Measurements from ENCODE around the gene CAGE1.
A peak's percentile ranks its signal among the peaks of the same experiment; 100 is the strongest.
"Not testable (repeated sequence)": the region's sequence is repeated elsewhere in the genome, so short reads cannot be mapped to it uniquely, and the experiment has no call there.

CAGE1 gene

GRCh38 chr6:7334685-7335084, 54.9 kb downstream of the CAGE1 start:
- DNase-seq = no peak

DNA sequence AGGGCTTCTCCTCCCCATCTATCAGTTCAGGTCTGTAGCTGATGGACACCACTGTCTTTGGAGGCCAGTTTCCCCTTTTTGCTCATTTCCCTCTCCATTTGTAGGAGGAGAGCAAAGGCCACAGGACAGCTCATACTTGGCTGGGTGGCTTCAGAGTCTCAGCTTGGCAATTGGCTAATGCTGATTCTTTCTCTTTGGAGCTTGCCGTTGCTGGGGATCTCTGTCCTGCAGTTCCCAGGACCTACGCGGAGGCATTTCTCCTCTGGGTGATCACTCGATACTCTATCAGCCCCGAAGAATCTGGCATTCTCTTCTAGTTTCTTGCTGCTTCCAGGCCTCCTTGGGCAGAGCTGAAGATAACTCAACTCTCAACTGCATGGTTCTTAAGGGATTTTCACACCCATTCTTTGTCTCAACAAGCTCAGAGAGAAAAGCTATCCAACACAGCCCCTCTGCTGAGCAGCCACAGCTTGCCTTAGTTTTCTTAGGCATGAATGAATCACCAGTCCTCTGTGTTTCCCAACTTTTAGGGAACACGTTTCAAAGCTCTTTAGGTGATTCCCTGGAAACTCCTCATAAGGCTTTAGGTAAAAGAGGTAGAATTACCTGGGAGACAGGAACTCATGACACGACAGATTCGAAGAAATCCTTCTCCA, 57.3 kb downstream of the CAGE1 start:
- no peak for DNase-seq

GRCh38 chr6:7331452-7331851, 58.1 kb downstream of the CAGE1 start:
- DNase-seq = no peak

DNA sequence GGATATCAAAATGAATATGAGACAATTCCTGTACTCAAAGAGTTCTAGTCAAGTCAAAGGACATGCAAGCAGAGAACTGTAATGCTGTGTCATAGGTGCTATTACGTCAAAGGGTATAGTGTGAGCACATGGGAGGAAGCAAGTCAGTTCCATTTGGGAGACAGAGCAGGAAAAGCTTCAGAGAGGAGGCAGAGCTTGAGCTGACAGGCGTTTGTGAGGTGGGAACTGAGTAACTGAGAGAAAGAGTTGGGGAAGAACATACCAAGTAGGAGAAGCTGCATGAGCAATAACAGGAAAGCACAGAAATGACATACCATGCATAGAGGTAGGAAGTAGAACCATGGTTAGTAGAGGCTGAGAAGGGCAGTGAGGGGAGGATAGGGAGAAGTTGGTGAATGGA, 61.3 kb downstream of the CAGE1 start:
- DNase-seq = no peak

- DNase-seq = no peak
These were observed 63.8 kb downstream of the CAGE1 start for GRCh38 chr6:7325750-7326149.

DNA sequence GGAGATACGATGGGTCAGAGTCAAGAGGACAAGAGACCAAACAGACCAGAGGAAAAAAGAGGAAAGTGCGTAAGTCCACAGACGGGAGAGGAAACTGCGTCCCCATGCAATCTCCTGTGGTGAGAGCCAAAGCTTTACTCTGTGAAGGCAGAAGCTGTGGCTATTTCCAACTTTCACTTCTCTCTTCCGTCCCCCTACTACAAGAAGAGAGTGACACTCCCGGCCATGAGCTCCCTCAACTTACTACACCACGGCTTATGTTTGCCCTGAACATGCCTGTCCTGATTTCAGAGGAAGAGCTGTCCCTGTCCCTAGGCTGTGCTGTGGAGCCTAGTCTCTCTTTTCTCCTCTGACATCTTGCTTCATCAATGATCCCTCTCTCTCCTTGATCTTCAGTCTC, 65.0 kb downstream of the CAGE1 start:
- DNase-seq = no peak

DNA sequence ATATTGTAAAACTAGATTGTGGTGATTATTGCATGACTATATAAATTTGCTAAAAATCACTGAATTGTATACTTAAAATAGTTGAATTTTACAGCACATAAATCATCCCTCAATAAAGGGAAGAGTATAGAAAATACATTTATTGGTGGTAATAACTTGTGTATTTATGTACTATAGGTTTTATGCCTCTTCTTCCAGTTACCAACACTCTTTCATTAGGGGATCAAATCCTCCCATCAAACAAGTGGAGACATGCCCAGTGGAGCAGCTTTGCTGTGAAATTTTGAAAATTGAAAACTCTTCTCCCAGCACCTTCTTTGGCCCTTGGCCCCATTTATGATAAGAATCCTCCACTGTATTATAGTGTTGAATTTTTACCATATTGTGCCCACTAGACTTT, 66.5 kb downstream of the CAGE1 start:
- DNase-seq = no peak

DNA sequence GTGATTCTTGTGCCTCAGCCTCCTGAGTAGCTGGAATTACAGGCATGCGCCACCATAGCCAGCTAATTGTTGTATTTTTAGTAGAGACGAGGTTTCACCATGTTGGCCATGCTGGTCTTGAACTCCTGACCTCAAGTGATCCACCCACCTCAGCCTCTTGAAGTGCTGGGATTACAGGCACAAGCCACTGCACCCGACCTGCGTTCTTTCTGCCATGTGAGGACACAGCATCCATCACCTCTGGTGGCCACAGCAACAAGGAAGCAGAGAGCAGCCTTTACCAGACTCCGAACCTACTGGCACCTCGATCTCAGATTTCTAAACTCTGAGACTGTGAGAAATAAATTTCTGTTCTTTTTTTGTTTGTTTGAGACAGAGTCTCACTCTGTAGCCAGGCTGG, 67.7 kb downstream of the CAGE1 start:
- DNase-seq = not testable (repeated sequence)

GRCh38 chr6:7319406-7319805, 70.1 kb downstream of the CAGE1 start:
- DNase-seq = not testable (repeated sequence)

GRCh38 chr6:7317538-7317937, 72.0 kb downstream of the CAGE1 start:
- DNase-seq = no peak

- DNase-seq = no peak
These were observed 72.6 kb downstream of the CAGE1 start for GRCh38 chr6:7316658-7317533.

DNA sequence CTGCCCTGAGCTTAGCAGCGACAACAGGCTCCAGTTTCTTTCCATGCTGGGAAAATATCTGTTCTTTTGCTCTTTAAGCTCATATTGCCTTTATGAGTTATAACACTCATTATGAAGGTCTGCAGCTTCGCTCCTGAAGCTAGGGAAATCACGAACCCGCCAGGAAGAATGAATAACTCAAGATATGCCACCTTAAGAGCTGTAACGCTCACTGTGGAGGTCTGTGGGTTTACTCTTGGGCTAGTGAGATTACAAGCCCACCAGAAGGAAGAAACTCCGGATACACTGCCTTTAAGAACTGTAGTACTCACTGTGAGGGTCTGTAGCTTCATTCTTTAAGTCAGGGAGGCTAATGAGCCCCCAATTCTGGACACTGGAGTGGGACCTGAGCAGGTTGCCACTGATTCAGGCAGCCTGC, 73.6 kb downstream of the CAGE1 start:
- no peak for DNase-seq

DNA sequence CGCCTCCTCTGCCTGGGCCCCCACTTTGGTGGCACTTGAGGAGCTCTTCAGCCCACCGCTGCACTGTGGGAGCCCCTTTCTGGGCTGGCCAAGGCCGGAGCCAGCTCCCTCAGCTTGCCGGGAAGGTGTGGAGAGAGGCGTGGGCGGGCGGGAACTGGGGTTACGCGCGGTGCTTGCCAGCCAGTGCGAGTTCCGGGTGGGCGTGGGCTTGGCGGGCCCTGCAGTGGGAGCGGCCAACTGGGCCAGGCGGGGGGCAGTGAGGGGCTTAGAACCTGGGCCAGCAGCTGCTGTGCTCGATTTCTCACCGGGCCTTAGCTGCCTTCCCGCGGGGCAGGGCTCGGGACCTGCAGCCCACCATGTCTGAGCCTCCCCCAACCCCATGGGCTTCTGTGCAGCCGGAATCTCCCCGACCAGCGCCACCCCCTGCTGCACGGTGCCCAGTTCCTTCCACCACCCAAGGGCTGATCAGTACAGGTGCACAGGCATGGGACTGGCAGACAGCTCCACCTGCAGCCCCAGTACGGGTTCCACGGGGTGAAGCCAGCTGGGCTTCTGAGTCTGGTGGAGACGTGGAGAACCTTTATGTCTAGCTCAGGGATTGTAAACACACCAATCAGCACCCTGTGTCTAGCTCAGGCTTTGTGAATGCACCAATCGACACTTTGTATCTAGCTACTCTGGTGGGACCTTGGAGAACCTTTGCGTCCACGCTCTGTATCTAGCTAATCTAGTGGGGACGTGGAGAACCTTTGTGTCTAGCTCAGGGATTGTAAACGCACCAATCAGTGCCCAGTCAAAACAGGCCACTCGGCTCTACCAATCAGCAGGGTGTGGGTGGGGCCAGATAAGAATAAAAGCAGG, 74.2 kb downstream of the CAGE1 start:
- DNase-seq = not testable (repeated sequence)

- DNase-seq = no peak
These were observed 75.1 kb downstream of the CAGE1 start for GRCh38 chr6:7314414-7314813.

GRCh38 chr6:7313505-7314165, 75.9 kb downstream of the CAGE1 start:
- DNase-seq = no peak

GRCh38 chr6:7312616-7313504, 76.7 kb downstream of the CAGE1 start, which contains the start of gene SSR1:
SSR1 (minus strand) TSS chr6:7313199; CDS start chr6:7313120, 79 bp downstream.
- peak; percentile 97 for DNase-seq

GRCh38 chr6:7311917-7312615, 77.5 kb downstream of the CAGE1 start:
- DNase-seq = peak; percentile 51

- DNase-seq = peak; percentile 17
These were observed 78.4 kb downstream of the CAGE1 start for GRCh38 chr6:7311176-7311575.

DNA sequence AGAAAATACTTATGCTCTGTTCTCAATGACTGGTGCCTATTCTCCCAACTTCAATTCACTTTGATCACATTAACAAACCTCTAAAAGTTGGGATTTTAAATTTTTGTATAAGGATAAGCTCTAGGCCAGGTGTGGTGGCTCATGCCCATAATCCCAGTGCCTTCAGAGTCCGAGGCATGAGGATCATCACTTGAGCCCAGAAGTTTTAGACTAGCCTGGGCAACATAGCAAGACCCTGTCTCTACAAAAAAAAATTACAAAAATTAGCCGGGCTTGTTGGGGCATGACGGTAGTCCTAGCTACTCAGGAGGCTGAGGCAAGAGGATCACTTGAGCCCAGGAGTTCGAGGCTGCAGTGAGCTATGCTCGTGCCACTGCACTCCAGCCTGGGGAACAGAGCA, 80.5 kb downstream of the CAGE1 start:
- DNase-seq = no peak

GRCh38 chr6:7307533-7307932, 82.0 kb downstream of the CAGE1 start:
- DNase-seq = no peak

DNA sequence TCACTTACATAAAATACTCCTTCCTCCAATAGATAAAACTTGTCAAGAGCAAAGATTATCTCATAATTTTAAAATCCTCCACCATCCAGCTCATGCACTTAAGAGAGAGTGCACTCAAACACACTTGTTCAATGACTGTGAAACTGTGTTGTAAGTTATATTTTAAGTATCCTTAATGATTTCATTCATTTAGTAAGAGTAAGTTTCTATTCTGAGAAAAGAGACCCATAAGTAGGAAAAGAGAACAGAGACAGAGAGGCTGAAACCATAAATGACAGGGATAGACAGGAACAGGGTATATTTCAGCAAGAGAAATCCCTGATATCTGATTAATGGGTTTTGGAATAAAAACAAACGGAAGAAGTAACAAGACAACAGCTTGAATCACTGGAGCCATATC, 84.7 kb downstream of the CAGE1 start:
- no peak for DNase-seq

All from fibroblast of upper back skin (primary cell).